ENCODE data around the gene ISCA2.

The ISCA2 gene

DNA sequence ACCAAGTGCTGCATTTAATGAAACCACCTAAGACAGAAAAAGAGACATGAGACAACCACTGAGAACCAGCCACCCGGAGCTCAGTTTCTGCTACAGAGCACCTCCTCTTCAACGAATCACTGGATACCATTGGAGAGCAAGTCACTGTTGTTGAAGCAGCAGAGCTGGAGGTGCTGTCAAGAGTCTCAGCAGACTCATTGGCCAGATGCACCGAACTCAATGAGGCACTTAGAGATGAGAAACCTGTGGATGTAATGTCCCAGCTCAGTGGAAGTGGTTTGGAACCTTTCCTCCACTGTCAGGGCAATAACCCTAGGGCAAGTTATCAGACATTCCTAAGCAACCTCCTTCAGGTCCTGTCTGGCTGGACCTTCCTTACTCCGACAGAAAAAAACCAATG lies 13.5 kb upstream of the ISCA2 start:
- H3K9me3 ChIP-seq (ENCODE audit: control insufficient read depth in 1 of 2, low read length in 2 of 2): no peaks in the 10 kb centered on the region
- no peak overlapping the region for H3K27ac ChIP-seq (ENCODE audit: low read depth, low read length)
- no peak overlapping the region for H3K9ac ChIP-seq (ENCODE audit: low read depth in 1 of 2, low read length in 2 of 2)
- H3K27me3 ChIP-seq (ENCODE audit: control insufficient read depth in 1 of 2, insufficient read depth in 2 of 2, low read length in 2 of 2): no peaks in the 10 kb centered on the region
- no peaks in the 10 kb centered on the region for H3K4me1 ChIP-seq (ENCODE audit: control insufficient read depth in 1 of 2, insufficient read depth in 2 of 2, low read length in 2 of 2)
- peaks cover 9 to 53% of the 10 kb centered on the region in 2 donors for H3K36me3 ChIP-seq (ENCODE audit: control insufficient read depth in 1 of 2, insufficient read depth in 2 of 2, low read length in 2 of 2)
- no peak overlapping the region for H3K4me3 ChIP-seq (ENCODE audit: low read depth in 1 of 2, low read length in 2 of 2)

DNA sequence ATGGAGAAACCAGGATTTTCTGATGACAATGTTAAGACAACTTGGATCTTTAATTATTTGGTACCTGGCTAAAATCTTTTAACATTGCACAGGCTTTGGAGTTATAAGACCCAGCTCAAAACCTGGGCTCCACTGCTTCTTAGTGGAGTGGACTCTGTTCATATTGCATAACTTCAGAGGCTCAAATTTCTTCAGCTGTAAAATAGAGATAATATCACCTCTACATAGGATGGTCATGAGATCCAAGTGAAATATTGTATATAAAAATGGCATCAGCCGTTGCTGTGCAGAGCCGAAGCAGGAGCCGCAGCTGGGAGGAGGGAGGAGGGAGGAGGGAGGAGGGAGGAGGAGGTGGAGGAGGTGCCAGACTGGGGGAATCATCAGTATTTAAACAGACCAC lies 11.0 kb upstream of the ISCA2 start:
- Histone ChIP-seq H3K9ac (ENCODE audit: low read depth in 1 of 2, low read length in 2 of 2) (no peak overlapping the region), H3K27me3 (ENCODE audit: control insufficient read depth in 1 of 2, insufficient read depth in 2 of 2, low read length in 2 of 2) (no peaks in the 10 kb centered on the region), H3K4me3 (ENCODE audit: low read depth in 1 of 2, low read length in 2 of 2) (no peak overlapping the region), H3K36me3 (ENCODE audit: control insufficient read depth in 1 of 2, insufficient read depth in 2 of 2, low read length in 2 of 2) (peaks cover 9 to 49% of the 10 kb centered on the region in 2 donors), H3K4me1 (ENCODE audit: control insufficient read depth in 1 of 2, insufficient read depth in 2 of 2, low read length in 2 of 2) (peaks cover 0 to 6% of the 10 kb centered on the region in 2 donors), H3K9me3 (ENCODE audit: control insufficient read depth in 1 of 2, low read length in 2 of 2) (no peaks in the 10 kb centered on the region), H3K27ac (ENCODE audit: low read depth, low read length) (no peak overlapping the region)

DNA sequence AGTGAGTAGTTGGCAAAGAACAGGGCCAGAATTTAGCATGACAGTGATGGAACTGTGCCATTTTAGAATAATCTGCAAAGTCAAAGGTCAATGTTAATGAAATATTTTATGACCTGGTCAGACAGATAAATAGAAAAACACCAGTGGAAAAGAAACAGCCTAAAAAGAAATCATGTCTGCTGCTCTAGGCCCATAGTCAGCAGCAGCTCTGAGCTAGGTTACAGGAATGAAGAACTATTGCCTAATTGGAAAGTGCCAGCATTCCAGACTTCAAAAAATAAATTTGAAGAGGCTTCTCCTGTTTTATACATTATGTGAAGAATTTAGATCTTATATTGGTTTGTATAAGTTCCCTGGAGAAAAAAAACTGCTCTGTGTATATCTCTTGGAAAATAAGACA lies 10.2 kb upstream of the ISCA2 start:
- Histone ChIP-seq H3K36me3 (ENCODE audit: control insufficient read depth in 1 of 2, insufficient read depth in 2 of 2, low read length in 2 of 2) (peaks cover 9 to 49% of the 10 kb centered on the region in 2 donors), H3K4me1 (ENCODE audit: control insufficient read depth in 1 of 2, insufficient read depth in 2 of 2, low read length in 2 of 2) (peaks cover 0 to 6% of the 10 kb centered on the region in 2 donors), H3K9ac (ENCODE audit: low read depth in 1 of 2, low read length in 2 of 2) (no peak overlapping the region), H3K4me3 (ENCODE audit: low read depth in 1 of 2, low read length in 2 of 2) (no peak overlapping the region), H3K27me3 (ENCODE audit: control insufficient read depth in 1 of 2, insufficient read depth in 2 of 2, low read length in 2 of 2) (no peaks in the 10 kb centered on the region), H3K27ac (ENCODE audit: low read depth, low read length) (no peak overlapping the region), H3K9me3 (ENCODE audit: control insufficient read depth in 1 of 2, low read length in 2 of 2) (no peaks in the 10 kb centered on the region)

DNA sequence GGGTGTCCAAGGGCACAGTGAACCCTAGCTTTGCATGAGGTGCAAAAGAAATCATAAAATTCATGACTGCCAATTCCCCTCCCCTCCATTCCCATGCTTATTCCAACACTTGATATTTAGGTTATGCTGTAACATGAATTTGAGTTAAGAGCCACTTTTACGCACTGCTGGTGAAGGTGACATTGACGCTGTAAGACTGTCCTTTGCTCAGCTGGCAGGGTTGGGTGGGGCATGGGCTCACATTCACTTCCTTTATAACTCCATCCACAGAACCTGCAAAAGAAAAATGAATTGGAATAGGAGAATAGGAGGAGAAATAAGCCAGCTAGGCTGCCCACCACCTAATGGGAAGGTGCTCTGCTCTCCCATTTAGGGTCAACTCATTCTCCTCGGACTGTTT lies 7.4 kb upstream of the ISCA2 start:
- no peak overlapping the region for H3K9ac ChIP-seq (ENCODE audit: low read depth in 1 of 2, low read length in 2 of 2)
- H3K9me3 ChIP-seq (ENCODE audit: control insufficient read depth in 1 of 2, low read length in 2 of 2): no peaks in the 10 kb centered on the region
- H3K27me3 ChIP-seq (ENCODE audit: control insufficient read depth in 1 of 2, insufficient read depth in 2 of 2, low read length in 2 of 2): no peaks in the 10 kb centered on the region
- peaks cover 3 to 33% of the 10 kb centered on the region in 2 donors for H3K36me3 ChIP-seq (ENCODE audit: control insufficient read depth in 1 of 2, insufficient read depth in 2 of 2, low read length in 2 of 2)
- no peak overlapping the region for H3K27ac ChIP-seq (ENCODE audit: low read depth, low read length)
- no peak overlapping the region for H3K4me3 ChIP-seq (ENCODE audit: low read depth in 1 of 2, low read length in 2 of 2)
- H3K4me1 ChIP-seq (ENCODE audit: control insufficient read depth in 1 of 2, insufficient read depth in 2 of 2, low read length in 2 of 2): peaks cover 8 to 13% of the 10 kb centered on the region in 2 donors

DNA sequence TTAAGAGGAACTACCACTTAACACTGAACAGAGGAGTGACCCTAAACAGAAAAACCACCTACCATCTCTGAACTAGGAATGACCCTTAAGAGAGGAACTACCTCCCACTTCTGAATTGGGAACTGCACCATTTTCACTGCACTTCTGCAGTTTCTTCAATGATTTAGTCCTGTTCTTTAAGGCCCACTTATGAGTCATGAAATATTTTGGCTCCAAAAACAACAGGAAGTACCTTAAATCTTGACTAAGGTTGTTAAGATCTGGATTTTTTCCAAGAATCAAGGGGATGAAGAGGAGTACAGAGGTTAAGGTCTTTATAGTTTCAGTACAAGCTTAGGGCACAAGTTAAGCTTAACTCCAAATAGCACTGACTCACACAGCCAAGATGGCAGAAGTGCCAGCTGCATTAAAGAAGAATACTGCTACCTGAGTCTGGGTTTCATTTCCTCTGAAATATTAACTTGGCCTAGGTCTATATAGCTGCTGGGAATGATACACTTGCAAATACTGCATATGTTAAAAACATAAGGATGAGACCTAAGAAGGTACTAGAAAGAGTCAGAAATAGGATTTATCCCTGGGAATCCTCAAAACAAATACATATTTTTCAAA lies 4.7 kb upstream of the ISCA2 start:
- Histone ChIP-seq H3K9me3 (ENCODE audit: control insufficient read depth in 1 of 2, low read length in 2 of 2) (no peaks in the 10 kb centered on the region), H3K36me3 (ENCODE audit: control insufficient read depth in 1 of 2, insufficient read depth in 2 of 2, low read length in 2 of 2) (peaks cover 0 to 12% of the 10 kb centered on the region in 2 donors), H3K27me3 (ENCODE audit: control insufficient read depth in 1 of 2, insufficient read depth in 2 of 2, low read length in 2 of 2) (no peaks in the 10 kb centered on the region), H3K4me1 (ENCODE audit: control insufficient read depth in 1 of 2, insufficient read depth in 2 of 2, low read length in 2 of 2) (peaks cover 17 to 19% of the 10 kb centered on the region in 2 donors), H3K4me3 (ENCODE audit: low read depth in 1 of 2, low read length in 2 of 2) (no peak overlapping the region), H3K27ac (ENCODE audit: low read depth, low read length) (no peak overlapping the region), H3K9ac (ENCODE audit: low read depth in 1 of 2, low read length in 2 of 2) (no peak overlapping the region)

DNA sequence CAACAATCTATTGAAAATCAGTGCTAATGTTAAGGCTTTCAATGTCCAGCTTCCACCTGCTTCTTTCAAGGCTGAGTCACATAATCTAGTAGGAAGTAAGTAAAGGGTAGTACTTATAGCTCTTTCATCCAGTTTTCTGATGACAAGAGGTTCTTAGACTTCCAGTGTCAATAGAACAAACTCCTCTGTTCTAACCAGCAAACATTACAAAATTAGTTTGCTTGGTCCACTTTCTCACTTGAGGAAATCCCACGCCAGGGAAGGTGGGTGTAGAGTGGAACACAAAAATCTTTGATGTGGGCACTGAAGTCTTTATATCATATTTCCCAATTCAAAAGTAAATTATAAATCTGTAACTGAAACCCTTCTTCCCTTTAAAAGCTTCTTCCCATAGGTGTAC lies 3.1 kb upstream of the ISCA2 start:
- Histone ChIP-seq H3K4me3 (ENCODE audit: low read depth in 1 of 2, low read length in 2 of 2) (no peak overlapping the region), H3K27me3 (ENCODE audit: control insufficient read depth in 1 of 2, insufficient read depth in 2 of 2, low read length in 2 of 2) (no peaks in the 10 kb centered on the region), H3K27ac (ENCODE audit: low read depth, low read length) (no peak overlapping the region), H3K9me3 (ENCODE audit: control insufficient read depth in 1 of 2, low read length in 2 of 2) (no peaks in the 10 kb centered on the region), H3K36me3 (ENCODE audit: control insufficient read depth in 1 of 2, insufficient read depth in 2 of 2, low read length in 2 of 2) (peaks cover 0 to 5% of the 10 kb centered on the region in 2 donors), H3K4me1 (ENCODE audit: control insufficient read depth in 1 of 2, insufficient read depth in 2 of 2, low read length in 2 of 2) (peaks cover 24 to 30% of the 10 kb centered on the region in 2 donors), H3K9ac (ENCODE audit: low read depth in 1 of 2, low read length in 2 of 2) (no peak overlapping the region)

DNA sequence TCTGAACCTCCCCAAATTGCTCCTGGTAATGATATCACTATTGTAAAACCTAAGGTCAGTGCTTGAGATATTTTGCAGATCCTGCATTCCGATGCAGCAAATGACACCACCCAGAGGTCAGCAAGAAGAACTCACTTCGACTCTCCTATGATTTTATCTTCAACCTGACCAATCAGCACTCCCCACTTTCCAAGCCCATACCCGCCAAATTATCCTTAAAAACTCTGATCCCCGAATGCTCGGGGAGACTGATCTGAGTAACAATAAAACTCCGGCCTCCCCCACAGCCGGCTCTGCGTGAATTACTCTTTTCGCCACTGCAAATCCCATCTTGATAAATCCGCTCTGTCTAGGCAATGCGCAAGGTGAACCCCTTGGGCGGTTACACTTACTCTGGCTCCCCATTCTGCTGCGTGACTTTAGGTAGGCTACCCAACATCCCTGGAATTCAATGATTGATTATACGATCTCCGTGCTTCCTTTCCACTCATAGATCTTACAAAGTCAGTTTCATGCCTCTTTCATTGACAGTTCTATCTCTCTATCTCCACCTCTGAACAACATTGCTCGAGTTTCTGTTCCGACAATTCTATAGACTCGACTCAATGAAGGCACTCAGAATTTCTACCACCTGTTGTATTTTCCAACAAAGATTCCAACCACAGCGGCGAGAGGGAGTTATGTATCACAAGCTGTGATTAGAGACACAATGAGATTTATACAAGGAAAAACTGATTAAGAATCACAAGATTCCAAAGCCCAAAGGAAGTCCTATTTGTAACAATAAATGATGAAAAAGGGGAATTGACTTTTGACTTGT lies 1.4 kb upstream of the ISCA2 start:
- H3K9me3 ChIP-seq (ENCODE audit: control insufficient read depth in 1 of 2, low read length in 2 of 2): no peaks in the 10 kb centered on the region
- peaks cover 23 to 24% of the 10 kb centered on the region in 2 donors for H3K4me1 ChIP-seq (ENCODE audit: control insufficient read depth in 1 of 2, insufficient read depth in 2 of 2, low read length in 2 of 2)
- peak overlapping the region; percentile 65 to 72 for H3K9ac ChIP-seq (ENCODE audit: low read depth in 1 of 2, low read length in 2 of 2)
- no peak overlapping the region for H3K27ac ChIP-seq (ENCODE audit: low read depth, low read length)
- H3K27me3 ChIP-seq (ENCODE audit: control insufficient read depth in 1 of 2, insufficient read depth in 2 of 2, low read length in 2 of 2): no peaks in the 10 kb centered on the region
- H3K4me3 ChIP-seq (ENCODE audit: low read depth in 1 of 2, low read length in 2 of 2): peak overlapping the region; percentile 69 to 86
- peaks cover 0 to 3% of the 10 kb centered on the region in 2 donors for H3K36me3 ChIP-seq (ENCODE audit: control insufficient read depth in 1 of 2, insufficient read depth in 2 of 2, low read length in 2 of 2)

DNA sequence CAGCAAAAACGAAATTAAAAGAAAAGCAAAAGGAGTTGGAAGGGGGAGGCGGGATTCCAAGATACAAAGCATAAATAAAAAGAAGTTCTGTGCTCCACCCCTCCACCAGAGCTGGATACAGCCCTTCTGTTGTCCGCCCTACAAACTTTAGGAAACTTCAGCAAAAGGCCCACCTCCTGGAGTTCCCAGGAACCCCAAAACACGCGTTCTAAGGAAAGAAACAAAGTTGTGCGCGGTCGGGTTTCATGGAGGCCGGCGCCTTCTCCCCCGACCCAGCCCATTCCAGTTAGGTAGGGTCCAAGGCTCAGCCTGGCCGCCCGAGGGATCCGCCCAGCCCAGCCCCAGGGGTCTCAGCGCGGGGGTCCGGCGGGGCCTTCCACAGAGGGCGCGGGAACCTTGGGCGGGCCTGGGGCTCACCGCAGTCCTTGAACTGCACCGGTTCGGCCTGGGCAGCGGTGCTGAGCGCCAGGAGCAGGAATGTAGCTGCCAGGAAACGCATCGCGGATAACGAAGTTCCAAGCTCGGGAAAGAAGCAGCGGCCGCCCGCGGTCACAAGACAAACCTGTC lies 706 bp upstream of the ISCA2 start, which contains the start of gene NPC2:
Gene NPC2, minus strand, starts transcription at position 530 of the 567 bp plus-strand sequence. Its CDS starts 31 bp downstream, at position 499.
- H3K36me3 ChIP-seq (ENCODE audit: control insufficient read depth in 1 of 2, insufficient read depth in 2 of 2, low read length in 2 of 2): peaks cover 0 to 3% of the 10 kb centered on the region in 2 donors
- no peaks in the 10 kb centered on the region for H3K9me3 ChIP-seq (ENCODE audit: control insufficient read depth in 1 of 2, low read length in 2 of 2)
- peak within 1 kb of the TSS; percentile 95 for H3K27ac ChIP-seq (ENCODE audit: low read depth, low read length)
- peak within 1 kb of the TSS; percentile 73 to 85 for H3K9ac ChIP-seq (ENCODE audit: low read depth in 1 of 2, low read length in 2 of 2)
- peaks cover 23 to 24% of the 10 kb centered on the region in 2 donors for H3K4me1 ChIP-seq (ENCODE audit: control insufficient read depth in 1 of 2, insufficient read depth in 2 of 2, low read length in 2 of 2)
- H3K4me3 ChIP-seq (ENCODE audit: low read depth in 1 of 2, low read length in 2 of 2): peak within 1 kb of the TSS; percentile 86 to 89
- no peaks in the 10 kb centered on the region for H3K27me3 ChIP-seq (ENCODE audit: control insufficient read depth in 1 of 2, insufficient read depth in 2 of 2, low read length in 2 of 2)

DNA sequence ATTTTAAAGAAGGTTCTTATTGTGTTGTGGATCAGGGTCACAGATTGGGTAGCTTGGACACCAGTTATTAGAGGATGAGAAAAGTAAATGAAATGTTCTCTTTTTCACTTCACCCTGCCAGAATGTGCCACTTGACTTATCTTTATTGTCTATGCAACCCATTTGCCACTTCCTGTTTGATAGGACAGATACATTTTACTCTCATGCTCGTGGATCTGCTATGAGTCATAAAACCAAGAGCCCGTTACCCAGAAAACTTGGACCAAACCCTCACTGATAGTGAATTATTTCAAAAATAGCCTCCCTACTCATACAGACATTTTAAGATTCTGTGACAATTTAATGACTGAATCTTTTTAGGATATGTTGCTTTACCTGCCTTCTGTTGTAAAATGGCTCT lies 1.8 kb downstream of the ISCA2 start:
- Histone ChIP-seq H3K27ac (ENCODE audit: low read depth, low read length) (no peak overlapping the region), H3K9ac (ENCODE audit: low read depth in 1 of 2, low read length in 2 of 2) (no peak overlapping the region), H3K9me3 (ENCODE audit: control insufficient read depth in 1 of 2, low read length in 2 of 2) (no peaks in the 10 kb centered on the region), H3K4me3 (ENCODE audit: low read depth in 1 of 2, low read length in 2 of 2) (no peak overlapping the region), H3K4me1 (ENCODE audit: control insufficient read depth in 1 of 2, insufficient read depth in 2 of 2, low read length in 2 of 2) (peaks cover 17 to 20% of the 10 kb centered on the region in 2 donors), H3K27me3 (ENCODE audit: control insufficient read depth in 1 of 2, insufficient read depth in 2 of 2, low read length in 2 of 2) (no peaks in the 10 kb centered on the region), H3K36me3 (ENCODE audit: control insufficient read depth in 1 of 2, insufficient read depth in 2 of 2, low read length in 2 of 2) (peaks cover 0 to 3% of the 10 kb centered on the region in 2 donors)
